GM15510 (cell line): ENCODE measurements around the gene UBE2E2.

Source experiments
- POLR2A ChIP-seq: IDR thresholded peaks from 3 replicates; pipeline ENCODE4 v1.6.1; 2011; ENCODE audit warnings: borderline replicate concordance; ENCODE audit not compliant: insufficient read length; ENCODE audit errors: extremely low read depth

UBE2E2 gene

DNA sequence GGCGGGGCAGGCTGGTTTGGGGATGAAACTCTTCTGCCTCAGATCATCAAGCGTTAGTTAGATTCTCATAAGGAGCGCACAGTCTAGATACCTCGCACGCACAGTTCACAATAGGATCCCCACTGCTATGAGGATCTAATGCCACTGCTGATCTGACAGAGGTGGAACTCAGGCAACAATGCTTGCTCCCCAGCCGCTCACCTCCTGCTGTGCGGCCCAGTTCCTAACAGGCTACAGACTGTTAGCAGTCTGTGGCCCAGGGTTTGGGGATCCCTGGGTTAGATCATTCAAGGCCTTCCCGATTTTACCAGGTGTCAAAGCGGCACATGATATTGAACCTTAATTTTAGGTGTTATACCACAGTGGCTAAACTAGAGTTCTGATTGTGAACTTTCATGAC is 232.8 kb downstream of the UBE2E2 start:
- TF ChIP-seq POLR2A, result no peak

DNA sequence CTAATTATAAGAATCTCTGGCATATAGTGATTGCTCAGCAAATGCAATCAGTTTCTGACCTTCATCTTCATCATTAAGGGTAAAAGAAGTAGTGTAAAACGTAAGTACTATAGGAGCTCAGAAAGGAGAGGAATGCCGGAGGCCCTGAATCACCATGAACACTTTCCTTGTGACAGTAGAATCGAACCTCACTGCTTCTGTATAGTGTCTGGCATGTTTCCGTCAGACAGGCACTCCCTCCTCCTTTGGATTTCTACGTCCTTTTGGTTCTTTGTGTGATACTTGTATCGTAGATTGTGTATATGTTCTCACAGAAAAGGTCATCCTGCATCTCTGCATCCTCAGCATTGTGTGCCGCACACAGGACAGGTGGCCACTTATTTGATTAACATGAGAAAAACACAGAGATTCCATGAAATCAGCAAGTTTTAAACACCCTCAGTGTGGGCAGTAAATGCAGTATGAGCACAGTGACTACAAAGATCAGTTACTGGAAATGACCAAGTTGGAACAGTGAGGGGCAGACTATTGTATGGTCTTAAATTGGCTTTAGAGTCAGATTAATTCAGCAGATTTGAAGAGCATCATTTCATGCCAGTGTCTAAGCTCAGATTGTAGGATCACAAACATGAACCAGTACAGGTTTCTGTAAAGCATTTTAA is 234.5 kb downstream of the UBE2E2 start:
- TF ChIP-seq POLR2A, result no peak

GRCh38 chr3:23438657-23439056 is 235.5 kb downstream of the UBE2E2 start:
- TF ChIP-seq POLR2A, result no peak

GRCh38 chr3:23439080-23439479 is 236.0 kb downstream of the UBE2E2 start:
- no peak for TF ChIP-seq POLR2A

- no peak for TF ChIP-seq POLR2A
Measured at GRCh38 chr3:23440416-23441294, 237.5 kb downstream of the UBE2E2 start.

GRCh38 chr3:23442598-23443383 is 239.7 kb downstream of the UBE2E2 start:
- no peak for TF ChIP-seq POLR2A

DNA sequence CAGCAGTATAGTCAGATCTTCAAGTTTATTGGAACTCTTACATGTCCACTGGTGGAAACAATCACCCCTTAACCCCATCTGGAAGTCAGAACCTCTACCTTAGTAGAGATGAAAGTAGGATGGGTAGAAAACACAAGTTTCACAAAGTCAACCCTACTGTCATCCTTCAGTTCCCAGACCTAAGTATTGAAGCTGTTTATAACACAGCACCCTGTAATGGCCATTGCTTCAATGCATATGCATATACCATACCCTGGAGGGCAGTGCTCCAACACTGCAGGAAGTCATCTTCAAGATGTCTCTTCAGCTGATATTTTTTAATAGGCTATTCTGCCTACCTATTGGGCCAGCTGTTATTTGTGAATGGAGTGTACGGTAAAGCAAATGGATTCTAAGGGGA is 241.3 kb downstream of the UBE2E2 start:
- TF ChIP-seq POLR2A, result no peak

GRCh38 chr3:23446301-23446700 is 243.2 kb downstream of the UBE2E2 start:
- no peak for TF ChIP-seq POLR2A

GRCh38 chr3:23448998-23449537 is 245.9 kb downstream of the UBE2E2 start:
- TF ChIP-seq POLR2A, result no peak

DNA sequence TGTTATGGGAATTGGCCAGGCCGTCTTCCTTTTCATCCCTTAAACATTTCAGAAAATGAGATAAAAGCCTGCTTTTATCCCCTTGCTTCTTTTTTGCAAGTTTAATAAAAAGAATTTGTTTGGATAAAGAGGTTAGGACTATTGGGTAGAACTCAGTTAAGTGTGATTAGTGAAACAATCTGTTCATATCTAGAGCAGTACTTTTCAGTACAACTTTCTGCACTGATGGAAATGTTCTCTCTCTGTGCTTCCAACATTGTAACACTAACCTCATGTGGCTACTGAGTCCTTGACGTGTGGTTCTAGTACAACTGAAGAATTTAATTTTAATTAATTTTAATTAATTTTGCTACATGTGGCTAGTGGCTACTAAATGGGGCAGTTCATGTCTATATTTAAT is 246.9 kb downstream of the UBE2E2 start:
- TF ChIP-seq POLR2A, result no peak

DNA sequence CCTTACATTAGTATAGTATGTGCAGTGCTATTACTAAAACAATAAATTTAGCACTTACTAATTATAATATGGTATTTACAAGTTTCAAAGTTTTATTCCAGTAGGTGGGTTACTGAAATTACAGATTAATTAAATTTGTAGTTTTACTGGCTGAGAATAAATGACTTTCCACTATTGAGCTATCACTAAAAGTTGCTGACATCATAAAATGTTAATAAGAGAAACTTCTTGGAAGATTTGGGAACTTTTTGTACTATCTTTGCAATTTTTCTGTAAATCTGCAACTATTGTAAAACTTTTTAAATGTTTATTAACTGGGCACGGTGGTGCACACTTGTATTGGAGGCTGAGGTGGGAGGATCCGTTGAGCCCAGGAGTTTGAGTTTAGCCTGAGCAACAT is 247.7 kb downstream of the UBE2E2 start:
- no peak for TF ChIP-seq POLR2A

DNA sequence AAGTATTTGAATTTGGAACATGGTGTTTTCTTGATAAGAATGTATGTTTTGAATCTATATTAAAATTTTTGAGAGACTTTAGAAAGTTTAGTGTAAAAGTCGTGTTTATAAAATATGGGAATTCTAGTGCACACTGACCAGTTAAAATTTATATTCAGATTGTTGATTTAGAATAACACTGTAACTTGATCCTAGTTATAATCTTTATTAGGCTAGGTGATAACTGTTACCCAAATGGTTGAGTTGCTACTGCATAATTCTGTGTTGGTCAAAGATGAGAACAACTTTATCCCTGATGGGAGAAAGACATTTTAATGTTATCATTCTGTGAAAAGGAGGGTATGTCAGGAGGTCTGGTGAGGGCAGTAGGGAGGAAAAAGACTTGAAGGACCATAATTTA is 249.3 kb downstream of the UBE2E2 start:
- no peak for TF ChIP-seq POLR2A

DNA sequence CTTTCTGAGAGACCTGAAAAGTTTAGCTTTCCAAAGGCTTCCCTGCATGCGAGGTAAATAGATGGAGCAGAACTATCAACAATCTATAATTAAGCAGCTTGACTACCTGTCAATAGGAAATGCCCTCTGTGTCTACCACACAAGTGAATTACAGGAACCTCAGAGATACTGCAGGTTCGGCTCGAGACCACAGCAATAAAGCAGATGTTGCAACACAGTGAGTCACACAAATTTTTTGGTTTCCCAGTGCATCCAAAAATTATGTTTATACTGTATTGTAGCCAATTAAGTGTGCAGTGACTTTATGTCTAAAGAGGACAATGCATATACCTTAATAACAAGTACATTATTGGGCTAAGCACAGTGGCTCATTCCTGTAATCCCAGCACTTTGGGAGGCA is 252.0 kb downstream of the UBE2E2 start:
- no peak for TF ChIP-seq POLR2A

DNA sequence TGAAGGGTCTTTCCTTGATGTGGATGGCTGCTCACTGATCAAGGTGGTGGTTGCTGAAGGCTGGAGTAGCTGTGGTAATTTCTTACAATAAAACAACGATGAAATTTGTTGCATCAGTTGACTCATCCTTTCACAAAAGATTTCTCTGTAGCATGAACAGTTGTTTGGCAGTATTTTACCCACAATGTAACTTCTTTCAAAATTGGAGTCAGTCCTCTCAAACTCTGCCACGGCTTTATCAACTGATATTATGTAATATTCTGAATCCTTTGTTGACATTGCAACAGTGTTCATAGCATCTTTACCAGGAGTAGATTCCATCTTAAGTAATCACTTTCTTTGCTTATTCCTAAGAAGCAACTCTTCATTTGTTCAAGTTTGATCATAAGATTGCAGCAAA is 252.6 kb downstream of the UBE2E2 start:
- no peak for TF ChIP-seq POLR2A

DNA sequence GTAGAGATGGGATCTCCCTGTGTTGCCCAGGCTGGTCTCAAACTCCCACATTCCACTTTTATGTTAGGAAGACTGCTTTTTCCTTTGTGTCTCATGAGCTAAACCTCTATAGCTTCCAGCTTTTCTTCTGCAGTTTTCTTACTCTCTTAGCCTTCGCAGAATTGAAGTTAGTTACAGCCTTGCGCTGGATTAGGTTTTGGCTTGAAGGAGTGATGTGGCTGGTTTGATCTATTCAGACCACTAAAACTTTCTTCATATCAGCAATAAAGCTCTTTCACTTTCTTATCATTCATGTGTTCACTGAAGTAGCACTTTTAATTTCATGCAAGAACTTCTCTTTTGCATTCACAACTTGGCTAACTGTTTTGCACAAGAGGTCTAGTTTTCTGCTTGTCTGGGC is 254.6 kb downstream of the UBE2E2 start:
- no peak for TF ChIP-seq POLR2A
